GM12872 (cell line): ENCODE data around the gene INPP4B.
A peak's percentile ranks its signal among the peaks of the same experiment; 100 is the strongest.

ENCODE experiments used
- TF ChIP-seq, protein P1 (sequence below): IDR thresholded peaks from 3 replicates; pipeline ENCODE4 v1.5.1; 2011; ENCODE audit warnings: low read depth, mild to moderate bottlenecking, low read length, moderate library complexity; ENCODE audit not compliant: insufficient read depth

The INPP4B gene

GRCh38 chr4:142353149-142353738, 492.9 kb downstream of the INPP4B start:
- TF ChIP-seq, protein P1, sequence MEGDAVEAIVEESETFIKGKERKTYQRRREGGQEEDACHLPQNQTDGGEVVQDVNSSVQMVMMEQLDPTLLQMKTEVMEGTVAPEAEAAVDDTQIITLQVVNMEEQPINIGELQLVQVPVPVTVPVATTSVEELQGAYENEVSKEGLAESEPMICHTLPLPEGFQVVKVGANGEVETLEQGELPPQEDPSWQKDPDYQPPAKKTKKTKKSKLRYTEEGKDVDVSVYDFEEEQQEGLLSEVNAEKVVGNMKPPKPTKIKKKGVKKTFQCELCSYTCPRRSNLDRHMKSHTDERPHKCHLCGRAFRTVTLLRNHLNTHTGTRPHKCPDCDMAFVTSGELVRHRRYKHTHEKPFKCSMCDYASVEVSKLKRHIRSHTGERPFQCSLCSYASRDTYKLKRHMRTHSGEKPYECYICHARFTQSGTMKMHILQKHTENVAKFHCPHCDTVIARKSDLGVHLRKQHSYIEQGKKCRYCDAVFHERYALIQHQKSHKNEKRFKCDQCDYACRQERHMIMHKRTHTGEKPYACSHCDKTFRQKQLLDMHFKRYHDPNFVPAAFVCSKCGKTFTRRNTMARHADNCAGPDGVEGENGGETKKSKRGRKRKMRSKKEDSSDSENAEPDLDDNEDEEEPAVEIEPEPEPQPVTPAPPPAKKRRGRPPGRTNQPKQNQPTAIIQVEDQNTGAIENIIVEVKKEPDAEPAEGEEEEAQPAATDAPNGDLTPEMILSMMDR: peak; percentile 74

DNA sequence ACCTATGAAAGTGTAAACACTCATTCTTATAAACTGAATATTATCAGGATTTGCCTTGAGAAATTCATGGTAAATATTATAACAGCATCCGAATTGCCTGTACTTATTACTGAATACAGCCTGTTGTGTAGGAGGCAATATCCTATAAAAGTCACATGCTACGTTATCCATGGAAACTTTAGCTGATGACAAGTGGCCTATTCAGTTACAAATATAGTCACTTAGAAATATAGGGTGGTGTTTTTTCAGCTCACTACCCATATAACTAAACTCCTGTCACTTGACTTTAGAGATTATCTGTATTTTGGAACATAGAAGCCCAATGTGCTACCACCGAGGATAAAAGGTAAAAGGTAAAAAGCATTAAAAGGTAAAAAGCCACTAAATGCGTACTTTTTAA, 493.4 kb downstream of the INPP4B start:
- TF ChIP-seq, protein P1: no peak

DNA sequence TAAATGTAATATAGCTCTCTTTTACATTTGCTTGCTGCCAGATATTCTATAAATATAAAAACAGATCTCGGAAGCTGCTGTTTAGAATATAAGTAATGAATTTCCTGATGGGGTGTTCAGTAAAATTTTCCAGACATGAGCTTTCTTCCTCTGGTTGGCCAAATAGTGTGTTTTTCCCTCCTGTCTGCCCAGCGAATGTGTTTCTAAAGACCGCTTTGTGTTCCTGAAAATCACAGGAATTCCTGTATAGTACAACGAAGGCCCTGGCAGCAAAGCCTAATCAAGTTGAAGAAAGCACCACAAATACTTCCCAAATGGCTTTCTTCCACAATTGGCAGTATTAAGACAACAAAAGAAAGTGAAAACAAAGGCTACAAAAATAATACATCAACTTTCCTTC, 494.1 kb downstream of the INPP4B start:
- TF ChIP-seq, protein P1: no peak

GRCh38 chr4:142350871-142351270, 495.2 kb downstream of the INPP4B start:
- TF ChIP-seq, protein P1: no peak

DNA sequence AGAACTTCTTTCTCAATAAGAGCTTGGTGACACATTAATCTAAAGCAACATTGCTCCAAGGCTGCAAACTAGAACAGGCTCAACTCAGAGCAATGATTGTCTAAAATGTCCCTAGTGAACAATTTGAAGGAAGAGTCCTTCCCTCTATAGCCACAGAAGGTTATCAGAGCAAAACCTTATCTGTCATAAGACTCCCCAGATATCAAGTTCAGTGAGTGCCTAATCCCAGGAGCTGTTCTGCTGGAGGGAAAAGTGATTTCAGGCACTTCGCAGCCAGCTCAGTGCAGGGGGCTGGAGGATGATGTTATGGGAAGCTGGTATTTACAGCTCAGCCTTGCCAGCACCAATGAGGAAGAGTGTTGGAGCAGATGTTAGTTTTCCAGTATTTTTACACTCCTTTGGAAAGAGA, 497.5 kb downstream of the INPP4B start:
- TF ChIP-seq, protein P1: no peak

DNA sequence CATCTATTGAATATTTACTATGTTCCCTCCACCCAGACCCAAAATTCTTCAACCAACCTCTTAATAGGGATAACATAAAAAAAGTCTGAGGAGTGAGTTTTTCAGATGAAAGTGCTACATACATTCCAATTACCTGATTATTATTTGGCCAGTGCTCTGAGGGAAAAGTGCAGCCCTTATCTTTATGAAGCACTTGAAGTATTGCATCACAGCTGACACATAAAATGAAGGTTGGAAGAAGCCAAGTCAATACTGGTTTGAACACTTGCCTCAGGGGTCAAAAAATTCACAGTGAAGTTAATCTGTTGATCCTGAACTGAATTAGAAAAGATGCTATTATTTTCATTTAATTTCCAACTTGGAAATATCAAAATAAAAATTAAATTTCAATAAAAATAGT, 498.9 kb downstream of the INPP4B start:
- TF ChIP-seq, protein P1: no peak

- TF ChIP-seq, protein P1: no peak
Measured at GRCh38 chr4:142345924-142346323, 500.2 kb downstream of the INPP4B start.
